GM18517 (cell line): Measurements from ENCODE around the gene GALNT15.

Experiments used
- ATAC-seq: cut with Tn5 transposase; IDR thresholded peaks from one replicate; pipeline ENCODE4 v1.9.1; 2021; ENCODE audit warnings: mild to moderate bottlenecking, moderate library complexity; ENCODE audit not compliant: unreplicated experiment

Gene GALNT15

DNA sequence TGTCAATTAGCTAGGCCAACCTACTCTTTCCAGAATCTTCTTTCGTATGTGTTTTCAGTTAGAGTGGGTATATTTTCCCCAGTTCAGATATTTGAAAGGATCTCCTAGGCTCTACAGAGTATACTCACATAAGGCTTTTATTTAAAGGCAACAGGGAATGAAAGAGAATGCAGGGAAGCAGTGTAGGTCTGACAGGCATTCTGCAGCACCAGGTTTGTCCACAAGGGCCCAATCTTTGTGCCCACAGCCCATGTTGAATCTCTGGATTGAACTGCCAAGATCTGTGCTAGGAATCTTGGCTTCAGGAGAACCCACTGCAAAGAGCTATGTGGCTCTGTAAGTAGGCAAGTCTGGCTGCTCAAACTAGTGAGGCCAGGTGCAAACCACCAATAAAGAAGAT is 24.2 kb upstream of the GALNT15 start:
- no peak for ATAC-seq

DNA sequence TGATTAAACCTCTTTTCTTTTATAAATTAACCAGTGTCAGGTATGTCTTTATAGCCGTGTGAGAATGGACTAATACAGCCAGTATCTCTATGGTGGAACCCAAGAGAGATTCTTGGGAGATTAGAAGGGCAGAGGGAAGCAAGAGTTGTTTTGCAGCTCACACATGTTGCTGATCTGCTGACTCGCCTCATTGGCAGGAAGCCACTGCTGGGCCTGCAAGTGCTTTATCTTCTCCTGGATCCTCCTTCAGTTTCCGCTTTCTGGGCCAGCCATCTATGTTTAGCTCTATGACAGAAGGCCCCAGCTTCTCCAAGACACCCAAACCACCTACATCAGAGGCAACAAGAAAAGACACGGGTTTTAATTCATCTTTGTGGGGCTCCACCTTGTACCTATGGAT is 23.4 kb upstream of the GALNT15 start:
- no peak for ATAC-seq

- ATAC-seq: no peak
These were observed 6.3 kb upstream of the GALNT15 start for GRCh38 chr3:16168211-16168610.

DNA sequence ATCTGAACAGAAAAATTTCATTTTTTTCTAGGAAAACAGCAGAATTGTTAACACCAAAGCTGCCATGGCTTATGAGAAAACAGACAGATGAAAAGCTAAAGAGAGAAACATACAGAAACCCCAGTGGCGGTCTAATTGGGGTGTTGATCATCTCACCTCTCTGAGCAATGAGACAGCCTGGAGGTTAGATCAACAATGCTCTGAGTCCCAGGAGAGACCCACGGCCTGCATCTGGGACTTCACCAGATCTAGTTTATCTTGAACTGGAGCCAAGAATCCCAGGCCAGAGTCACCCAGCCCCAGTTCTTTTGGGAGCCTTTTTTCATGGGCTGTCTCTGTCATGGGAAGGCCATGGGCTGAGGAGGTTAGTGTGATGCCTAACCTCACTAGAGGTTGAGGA is 3.5 kb upstream of the GALNT15 start:
- no peak for ATAC-seq

- ATAC-seq: no peak
These were observed 2.7 kb upstream of the GALNT15 start for GRCh38 chr3:16171825-16172224.

DNA sequence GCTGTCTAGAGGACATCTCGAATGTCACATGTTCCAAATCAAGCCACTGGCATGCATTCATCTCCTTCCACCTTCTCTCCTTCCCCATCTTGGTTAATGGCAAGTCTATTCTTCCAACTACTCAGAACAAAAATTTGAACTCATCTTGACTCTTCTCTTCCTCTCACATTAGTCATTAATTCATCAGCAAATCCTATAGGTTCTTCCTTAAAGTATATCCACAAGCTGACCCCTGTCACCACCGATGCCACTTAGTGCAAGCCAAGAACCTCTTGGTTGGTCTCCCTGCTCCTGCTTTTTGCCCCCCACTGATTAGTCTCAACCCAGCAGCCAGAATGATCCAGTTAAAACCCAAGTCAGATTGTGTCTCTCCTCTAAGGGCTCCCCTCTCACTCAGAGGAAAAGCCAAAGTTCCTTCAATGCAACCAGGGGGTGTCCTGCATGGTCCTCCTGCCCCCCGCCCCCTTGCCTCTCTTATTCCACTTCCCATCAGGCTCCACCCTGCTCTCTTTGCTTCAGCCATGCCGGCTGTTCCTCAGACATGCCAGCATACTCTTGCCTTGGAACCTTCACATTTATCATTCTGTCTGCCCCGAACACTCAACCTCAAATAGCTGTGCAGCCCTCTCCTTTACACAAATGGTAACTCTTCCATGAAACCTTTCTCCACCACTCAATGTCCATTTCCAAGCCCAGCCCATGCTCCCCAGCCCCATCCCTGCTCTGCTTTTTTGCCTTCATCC is 1.0 kb upstream of the GALNT15 start:
- no peak for ATAC-seq

DNA sequence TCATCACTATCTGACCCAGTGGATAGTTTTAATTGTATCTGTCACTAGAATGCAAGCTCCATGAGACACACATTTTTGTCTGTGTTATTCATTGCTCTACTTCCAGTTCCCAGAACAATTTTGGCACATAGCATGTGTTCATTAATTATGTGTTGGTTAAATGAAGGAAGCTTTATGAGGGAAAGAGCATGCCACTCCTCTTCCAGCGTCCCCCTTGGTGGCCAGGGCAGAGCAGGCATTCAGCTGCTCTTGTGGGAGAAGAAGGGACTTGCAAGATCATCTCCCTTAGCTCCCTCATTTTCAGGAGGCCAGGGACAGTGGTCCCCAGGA is 489 bp upstream of the GALNT15 start:
- ATAC-seq: no peak

- no peak for ATAC-seq
These were observed 759 bp downstream of the GALNT15 start for GRCh38 chr3:16174976-16175901.

- ATAC-seq: no peak
These were observed 2.0 kb downstream of the GALNT15 start for GRCh38 chr3:16176391-16177030.

- ATAC-seq: no peak
These were observed 2.9 kb downstream of the GALNT15 start for GRCh38 chr3:16177382-16177781.

- no peak for ATAC-seq
These were observed 3.6 kb downstream of the GALNT15 start for GRCh38 chr3:16177962-16178627.

GRCh38 chr3:16178628-16178988 is 4.1 kb downstream of the GALNT15 start:
- ATAC-seq: no peak

DNA sequence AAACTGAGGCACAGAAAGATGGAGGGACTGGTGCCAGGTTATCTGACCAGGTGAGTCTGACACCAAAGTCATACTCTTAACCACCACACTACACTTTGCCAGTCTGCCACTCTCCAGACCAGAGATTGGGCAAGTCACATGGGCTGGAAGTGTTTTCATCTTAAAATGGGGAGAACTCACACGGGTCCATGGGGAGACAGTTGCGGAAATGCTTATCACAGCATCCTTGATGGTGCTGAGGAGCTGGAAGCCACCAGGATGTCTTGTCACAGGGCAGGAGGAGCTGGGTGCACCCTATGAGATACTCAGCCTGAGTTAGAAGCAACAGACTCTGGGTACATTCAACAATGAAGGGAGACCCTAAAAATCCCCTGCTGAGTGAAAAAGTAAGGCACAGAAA is 4.8 kb downstream of the GALNT15 start:
- ATAC-seq: no peak

- no peak for ATAC-seq
These were observed 5.6 kb downstream of the GALNT15 start for GRCh38 chr3:16179771-16180736.

GRCh38 chr3:16180737-16181134 is 6.3 kb downstream of the GALNT15 start:
- no peak for ATAC-seq

GRCh38 chr3:16181361-16181760 is 6.9 kb downstream of the GALNT15 start:
- ATAC-seq: no peak

DNA sequence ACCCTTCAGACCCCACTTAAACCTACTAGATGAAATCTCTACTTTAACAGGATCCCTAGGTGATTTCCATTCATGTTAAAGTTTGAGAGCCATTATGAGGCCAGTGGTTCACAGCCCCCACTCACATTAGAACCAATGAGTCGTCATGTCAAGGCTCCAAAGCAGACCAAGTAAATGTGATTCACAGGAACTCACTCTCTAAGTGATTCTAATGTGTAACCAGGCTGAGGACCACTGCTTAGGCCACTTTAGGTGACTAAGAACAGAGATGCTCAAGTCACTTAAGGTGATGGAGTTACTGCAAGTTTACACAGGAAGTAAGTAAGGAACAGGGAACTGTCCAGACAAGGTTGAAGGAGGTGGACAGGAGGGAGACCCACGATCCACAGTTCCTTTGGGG is 7.7 kb downstream of the GALNT15 start:
- ATAC-seq: no peak

DNA sequence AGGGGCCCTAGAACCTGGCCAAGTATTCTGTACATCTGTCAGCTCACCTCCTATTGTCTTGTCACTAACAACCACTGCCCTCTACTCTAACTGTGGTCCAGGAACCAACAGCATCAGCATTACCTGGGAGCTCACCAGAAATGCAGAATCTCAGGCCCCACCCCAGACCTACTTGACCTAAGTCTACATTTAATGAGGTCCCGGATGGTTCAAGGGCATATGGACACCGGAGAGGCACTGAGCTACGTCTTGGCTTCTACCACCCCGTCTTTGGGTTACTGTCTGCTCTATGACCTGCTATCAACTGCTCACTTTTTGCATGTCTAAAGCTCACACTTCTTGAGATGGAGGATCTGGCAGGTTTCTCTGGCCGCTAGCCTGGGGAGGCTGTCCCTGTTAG is 8.1 kb downstream of the GALNT15 start:
- no peak for ATAC-seq

DNA sequence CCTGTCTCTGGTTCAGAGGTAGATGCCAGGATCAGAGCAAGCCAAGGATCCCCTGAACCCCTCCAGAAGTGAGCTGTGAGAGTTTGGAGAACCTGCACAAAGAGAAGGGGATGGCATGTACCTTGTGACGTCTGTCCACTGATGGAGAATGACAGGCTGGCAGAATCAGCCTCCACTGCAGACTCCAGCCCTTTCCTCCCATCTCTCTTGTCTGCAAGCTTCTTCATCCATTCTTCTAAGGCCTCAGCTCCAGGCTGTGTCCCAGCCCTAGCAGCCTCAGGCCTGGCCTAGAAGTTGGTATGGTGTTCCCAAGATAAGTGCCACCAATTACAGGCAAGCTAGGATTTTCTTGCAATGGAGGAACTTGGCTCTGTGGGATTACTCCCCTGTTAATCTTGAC is 8.6 kb downstream of the GALNT15 start:
- ATAC-seq: no peak

DNA sequence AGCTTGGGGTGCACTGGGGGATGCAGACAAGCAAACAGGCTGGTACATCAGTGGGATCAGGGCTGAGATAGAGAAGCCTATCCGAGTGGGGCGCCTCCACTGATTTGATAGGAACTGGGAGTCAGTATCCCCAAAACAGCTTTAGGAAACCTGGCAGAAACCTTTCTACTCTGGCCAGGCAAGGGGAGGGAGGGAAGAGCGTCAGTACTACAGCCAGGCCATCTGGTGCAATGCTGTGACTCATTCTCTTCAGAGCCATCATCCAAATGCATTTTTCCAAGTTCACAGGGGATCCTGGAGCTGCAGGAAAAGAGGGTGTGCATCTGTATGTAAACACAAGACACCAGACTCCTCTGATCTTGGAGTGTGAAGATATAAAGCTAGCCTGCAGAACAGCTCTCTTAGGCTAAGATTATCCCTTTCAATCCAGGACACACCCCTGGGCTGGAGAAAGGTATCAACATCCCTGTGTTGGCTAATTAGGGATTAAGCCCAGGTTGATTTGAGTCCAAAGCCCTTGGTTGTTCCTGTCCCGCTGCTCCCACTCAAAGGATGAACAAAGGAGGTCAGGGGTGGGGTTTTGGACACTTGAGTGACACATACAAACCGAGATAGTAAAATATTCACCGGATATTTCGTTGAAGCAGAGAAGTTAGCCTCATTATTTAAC is 9.3 kb downstream of the GALNT15 start:
- no peak for ATAC-seq
